HEK293T (cell line): Measurements from ENCODE around the gene IRS1.

Experiments used
- ARNT ChIP-seq: fragments of 450-650 bp; IDR thresholded peaks from 2 replicates; pipeline ENCODE4 v1.6.1; 2017; ENCODE audit warnings: mild to moderate bottlenecking
- BHLHE40 ChIP-seq: fragments of 450-650 bp; IDR thresholded peaks from 2 replicates; pipeline ENCODE4 v1.6.1; 2016; ENCODE audit warnings: mild to moderate bottlenecking, moderate library complexity, borderline replicate concordance
- FOXA1 ChIP-seq: fragments of 450-650 bp; IDR thresholded peaks from 2 replicates; pipeline ENCODE4 v1.6.1; 2016; ENCODE audit warnings: mild to moderate bottlenecking
- FOXK2 ChIP-seq: fragments of 450-650 bp; IDR thresholded peaks from 2 replicates; pipeline ENCODE4 v1.6.1; 2016; ENCODE audit warnings: mild to moderate bottlenecking
- NFRKB ChIP-seq: fragments of 450-650 bp; IDR thresholded peaks from 2 replicates; pipeline ENCODE4 v1.6.1; 2016; ENCODE audit warnings: mild to moderate bottlenecking, moderate library complexity
- PKNOX1 ChIP-seq: fragments of 450-650 bp; IDR thresholded peaks from 2 replicates; pipeline ENCODE4 v1.6.1; 2016
- SP1 ChIP-seq: fragments of 450-650 bp; IDR thresholded peaks from 2 replicates; pipeline ENCODE4 v1.6.1; 2017
- SUZ12 ChIP-seq: fragments of 450-650 bp; IDR thresholded peaks from 2 replicates; pipeline ENCODE4 v1.6.1; 2016; ENCODE audit warnings: mild to moderate bottlenecking
- ZNF384 ChIP-seq: fragments of 450-650 bp; IDR thresholded peaks from 2 replicates; pipeline ENCODE4 v1.6.1; 2016

- TF ChIP-seq BHLHE40 (no peak), SP1 (no peak), FOXK2 (no peak), NFRKB (no peak), FOXA1 (no peak), PKNOX1 (no peak), ARNT (no peak), SUZ12 (no peak), ZNF384 (no peak)
These were observed 111.9 kb downstream of the IRS1 start for GRCh38 chr2:226687641-226688253.
